HG03571 (cell line): ENCODE measurements around the gene TANGO2.

Source experiments
- ATAC-seq: cut with Tn5 transposase; IDR thresholded peaks from one replicate; pipeline ENCODE4 v1.9.1; 2021; ENCODE audit not compliant: unreplicated experiment

Gene TANGO2

GRCh38 chr22:20083157-20083890, 62.4 kb downstream of the TANGO2 start:
- no peak for ATAC-seq

- ATAC-seq = no peak
Observed at GRCh38 chr22:20083891-20084546, 63.1 kb downstream of the TANGO2 start.

GRCh38 chr22:20084547-20085413, 63.9 kb downstream of the TANGO2 start:
- no peak for ATAC-seq

- ATAC-seq = no peak
Observed at GRCh38 chr22:20085651-20086050, 64.7 kb downstream of the TANGO2 start.

- ATAC-seq = no peak
Observed at GRCh38 chr22:20086101-20086599, 65.2 kb downstream of the TANGO2 start.

- no peak for ATAC-seq
Observed at GRCh38 chr22:20086763-20087162, 65.9 kb downstream of the TANGO2 start.

- ATAC-seq = no peak
Observed at GRCh38 chr22:20087319-20088262, 66.7 kb downstream of the TANGO2 start.

GRCh38 chr22:20088263-20088648, 67.3 kb downstream of the TANGO2 start:
- ATAC-seq = no peak

- ATAC-seq = no peak
Observed at GRCh38 chr22:20089226-20089976, 68.5 kb downstream of the TANGO2 start.

- no peak for ATAC-seq
Observed at GRCh38 chr22:20089977-20090729, 69.2 kb downstream of the TANGO2 start.

- ATAC-seq = no peak
Observed at GRCh38 chr22:20090730-20091240, 69.9 kb downstream of the TANGO2 start.

GRCh38 chr22:20091690-20092476, 71.0 kb downstream of the TANGO2 start:
- no peak for ATAC-seq

GRCh38 chr22:20092477-20092854, 71.6 kb downstream of the TANGO2 start:
- ATAC-seq = no peak

- no peak for ATAC-seq
Observed at GRCh38 chr22:20093418-20094196, 72.7 kb downstream of the TANGO2 start.

GRCh38 chr22:20094197-20094807, 73.4 kb downstream of the TANGO2 start:
- no peak for ATAC-seq

GRCh38 chr22:20095521-20095920, 74.6 kb downstream of the TANGO2 start:
- ATAC-seq = no peak
